Peyer's patch (tissue), 4 donors: ENCODE results near the gene FIGN. TPM values are rescaled to one million over a fixed set of nuclear protein-coding genes. Genes with fewer than 3 reads are reported as not detected.

Source experiments
- DNase-seq, 3 donors: peaks; one replicate each; pipeline ENCODE4 v3.0.0-alpha.2; 2017 to 2019
- H3K27ac ChIP-seq, 4 donors: fragments of 200-600 bp; sonication (generic); one replicate each; pipeline ENCODE4 v1.5.1; 2016 to 2019
- H3K27me3 ChIP-seq, 2 donors: fragments of 200-600 bp; sonication (generic); one replicate each; pipeline ENCODE4 v1.5.1; 2019
- H3K36me3 ChIP-seq, 3 donors: fragments of 200-600 bp; sonication (generic); one replicate each; pipeline ENCODE4 v1.5.1; 2016 to 2019
- H3K4me1 ChIP-seq, 4 donors: fragments of 200-600 bp; sonication (generic); one replicate each; pipeline ENCODE4 v1.5.1; 2016 to 2019
- H3K4me3 ChIP-seq, 4 donors: fragments of 200-600 bp; sonication (generic); 1 replicate in 3 of 4; 2 replicates in 1 of 4; pipeline ENCODE4 v1.5.1; 2016 to 2019; ENCODE audit warnings: mild to moderate bottlenecking in 1 of 4
- H3K9me3 ChIP-seq, 4 donors: fragments of 200-600 bp; sonication (generic); one replicate each; pipeline ENCODE4 v1.5.1; 2016 to 2019; ENCODE audit warnings: mild to moderate bottlenecking in 1 of 4
- CTCF ChIP-seq, 6 experiments: fragments of 450-650 bp in 4 of 6; fragments of 200-600 bp in 2 of 6; sonication (generic) in 1 of 6; IDR thresholded peaks; one replicate each; pipeline ENCODE4 v1.5.1; 2017 to 2019; ENCODE audit warnings: antibody characterized with exemption in 6 of 6, mild to moderate bottlenecking in 3 of 6, moderate library complexity in 1 of 6
- POLR2A ChIP-seq, 2 donors: fragments of 450-650 bp; IDR thresholded peaks; one replicate each; pipeline ENCODE4 v1.5.1; 2017; ENCODE audit warnings: antibody characterized with exemption in 2 of 2, mild to moderate bottlenecking in 2 of 2, moderate library complexity in 2 of 2
- total RNA-seq, 4 donors: library from RNA; depleted of rRNA; stranded (reverse); fragments of >200 nt; gene quantifications; one replicate each; pipeline ENCODE4 v1.1.0, GENCODE V29; 2016

FIGN gene
- total RNA-seq, 4 donors from 2014 or later, result 0.53 to 8.3 (median 0.95) TPM

- Histone ChIP-seq H3K36me3 (no peaks in the 10 kb centered on the region), H3K9me3 (no peaks in the 10 kb centered on the region), H3K27me3 (no peaks in the 10 kb centered on the region), H3K4me3 (no peak overlapping the region), H3K27ac (no peak overlapping the region), H3K4me1 (no peaks in the 10 kb centered on the region)
- TF ChIP-seq CTCF (IDR thresholded peaks at IDR 0.05) (no peak), POLR2A (IDR thresholded peaks at IDR 0.05) (no peak)
- no peak for DNase-seq
Observed at GRCh38 chr2:163621445-163622004, 114.3 kb downstream of the FIGN start.

- H3K36me3 ChIP-seq, result no peaks in the 10 kb centered on the region
- no peaks in the 10 kb centered on the region for H3K27me3 ChIP-seq
- no peak for TF ChIP-seq CTCF (IDR thresholded peaks at IDR 0.05)
- TF ChIP-seq POLR2A (IDR thresholded peaks at IDR 0.05), result no peak
- H3K4me3 ChIP-seq, result no peak overlapping the region
- H3K4me1 ChIP-seq, result no peaks in the 10 kb centered on the region
- H3K27ac ChIP-seq, result no peak overlapping the region
- H3K9me3 ChIP-seq, result no peaks in the 10 kb centered on the region
- DNase-seq, result no peak
Observed at GRCh38 chr2:163617517-163617916, 118.3 kb downstream of the FIGN start.

GRCh38 chr2:163613266-163613731, 122.5 kb downstream of the FIGN start:
- no peaks in the 10 kb centered on the region for H3K9me3 ChIP-seq
- no peak overlapping the region for H3K27ac ChIP-seq
- no peak overlapping the region for H3K4me3 ChIP-seq
- TF ChIP-seq POLR2A (IDR thresholded peaks at IDR 0.05) (no peak), CTCF (IDR thresholded peaks at IDR 0.05) (no peak)
- DNase-seq, result no peak
- no peaks in the 10 kb centered on the region for H3K4me1 ChIP-seq
- H3K36me3 ChIP-seq, result no peaks in the 10 kb centered on the region
- no peaks in the 10 kb centered on the region for H3K27me3 ChIP-seq

GRCh38 chr2:163612332-163612731, 123.5 kb downstream of the FIGN start:
- TF ChIP-seq CTCF (IDR thresholded peaks at IDR 0.05) (no peak), POLR2A (IDR thresholded peaks at IDR 0.05) (no peak)
- no peaks in the 10 kb centered on the region for H3K27me3 ChIP-seq

GRCh38 chr2:163611557-163611906, 124.3 kb downstream of the FIGN start:
- Histone ChIP-seq H3K27ac (no peak overlapping the region), H3K4me1 (no peaks in the 10 kb centered on the region), H3K36me3 (no peaks in the 10 kb centered on the region), H3K27me3 (no peaks in the 10 kb centered on the region), H3K4me3 (no peak overlapping the region), H3K9me3 (no peaks in the 10 kb centered on the region)
- TF ChIP-seq POLR2A (IDR thresholded peaks at IDR 0.05) (no peak), CTCF (IDR thresholded peaks at IDR 0.05) (no peak)
- DNase-seq, result no peak

More at GRCh38 chr2:163612332-163612731, 123.5 kb downstream of the FIGN start:
- Histone ChIP-seq H3K4me3 (no peak overlapping the region), H3K9me3 (no peaks in the 10 kb centered on the region), H3K4me1 (no peaks in the 10 kb centered on the region), H3K36me3 (no peaks in the 10 kb centered on the region), H3K27ac (no peak overlapping the region)
- DNase-seq, result no peak
